Putamen (tissue), 1 donor: ENCODE results near the gene CEP85.
"Not testable (repeated sequence)": the region's sequence is repeated elsewhere in the genome, so short reads cannot be mapped to it uniquely, and the experiment has no call there.

Source experiments
- DNase-seq: peaks from one replicate; pipeline ENCODE4 v3.0.0-alpha.2; 2016; ENCODE audit warnings: low spot score

Gene CEP85

DNA sequence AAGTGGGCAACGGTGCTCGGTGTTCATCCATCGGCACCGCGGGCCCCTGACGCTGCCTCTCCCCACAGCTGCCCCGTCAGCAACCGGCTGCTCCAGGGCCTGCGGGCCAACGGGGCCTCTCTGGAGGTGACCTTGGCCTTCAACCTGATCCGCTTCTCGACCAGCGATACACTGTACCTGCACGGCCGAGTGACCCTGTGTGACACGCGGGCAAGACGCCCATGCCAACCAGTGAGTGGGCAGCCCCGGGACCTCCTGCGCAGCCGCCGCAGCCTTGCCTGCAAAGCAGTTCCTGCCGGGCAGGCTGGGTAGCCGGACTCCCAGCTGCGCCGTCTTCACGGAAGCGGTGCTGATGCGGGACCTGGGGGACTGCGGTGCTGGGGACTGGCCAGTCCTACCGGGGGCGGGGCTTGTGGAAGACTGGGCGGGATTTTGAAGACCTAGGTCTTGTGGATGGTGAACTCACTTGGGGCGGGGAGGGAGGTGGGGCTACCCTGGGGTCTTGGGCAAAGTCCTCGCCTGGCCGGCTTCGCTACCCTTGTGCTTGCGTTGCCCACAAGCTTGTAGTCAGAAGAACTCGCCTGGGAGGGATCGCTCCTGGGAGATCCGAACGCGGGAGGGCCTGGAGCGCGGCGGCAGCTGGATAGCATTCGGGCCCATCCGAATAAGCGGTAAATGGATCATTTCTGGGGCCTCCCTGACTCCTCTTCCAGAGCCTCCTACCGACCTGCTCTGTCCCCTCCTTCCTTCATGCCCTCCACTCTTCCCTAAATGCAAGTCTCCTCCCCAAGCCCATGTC lies 8.8 kb upstream of the CEP85 start:
- no peak for DNase-seq

DNA sequence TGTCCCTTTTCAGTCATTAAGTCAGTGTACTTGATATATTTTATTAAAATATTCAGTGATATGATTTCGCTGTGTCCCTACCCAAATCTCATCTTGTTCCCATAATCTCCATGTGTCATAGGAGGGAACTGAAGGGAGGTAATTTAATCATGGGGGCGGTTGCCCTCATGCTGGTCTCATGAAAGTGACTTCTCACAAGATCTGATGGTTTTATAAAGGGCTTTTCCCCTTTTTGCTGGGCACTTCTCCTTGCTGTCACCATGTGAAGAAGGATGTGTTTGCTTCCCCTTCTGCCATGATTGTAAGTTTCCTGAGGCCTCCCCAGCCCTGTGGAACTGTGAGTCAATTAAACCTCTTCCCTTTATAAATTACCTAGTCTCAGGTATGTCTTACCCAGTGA lies 3.3 kb upstream of the CEP85 start:
- DNase-seq, result not testable (repeated sequence)

DNA sequence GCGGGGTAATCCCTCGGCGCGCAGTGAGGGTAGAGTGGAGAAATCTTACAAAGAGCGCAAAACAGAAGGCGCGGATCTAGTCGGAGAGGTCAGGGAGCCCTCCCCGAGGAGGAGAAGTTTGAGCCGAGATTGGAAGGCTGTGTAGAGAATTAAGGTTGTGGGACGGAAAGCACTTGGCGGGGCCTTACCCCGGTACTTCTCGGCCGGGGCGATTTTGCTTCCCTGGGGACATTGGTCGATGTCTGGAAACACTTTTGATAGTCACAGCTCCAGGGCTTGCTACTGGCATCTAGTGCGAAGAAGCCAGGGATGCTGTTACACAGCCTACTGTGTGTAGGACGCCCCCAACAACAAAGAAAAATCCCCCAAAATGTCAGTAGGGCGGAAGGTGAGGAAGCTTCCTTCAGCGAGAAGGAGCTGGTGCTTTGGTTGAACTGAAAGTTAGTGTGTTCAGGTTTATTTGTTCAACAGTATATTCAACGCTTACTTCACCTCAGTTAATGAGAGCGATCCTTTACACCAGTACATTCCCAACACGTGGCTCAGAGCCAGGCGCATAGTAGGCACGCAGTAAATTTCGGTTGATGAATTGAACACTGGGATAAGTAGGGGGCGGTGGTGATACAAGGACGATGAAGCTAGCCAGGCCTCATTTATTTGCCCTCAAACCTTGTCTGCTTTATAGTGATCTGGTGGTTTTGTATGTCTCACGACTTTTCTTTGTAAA lies 807 bp downstream of the CEP85 start:
- DNase-seq, result no peak

DNA sequence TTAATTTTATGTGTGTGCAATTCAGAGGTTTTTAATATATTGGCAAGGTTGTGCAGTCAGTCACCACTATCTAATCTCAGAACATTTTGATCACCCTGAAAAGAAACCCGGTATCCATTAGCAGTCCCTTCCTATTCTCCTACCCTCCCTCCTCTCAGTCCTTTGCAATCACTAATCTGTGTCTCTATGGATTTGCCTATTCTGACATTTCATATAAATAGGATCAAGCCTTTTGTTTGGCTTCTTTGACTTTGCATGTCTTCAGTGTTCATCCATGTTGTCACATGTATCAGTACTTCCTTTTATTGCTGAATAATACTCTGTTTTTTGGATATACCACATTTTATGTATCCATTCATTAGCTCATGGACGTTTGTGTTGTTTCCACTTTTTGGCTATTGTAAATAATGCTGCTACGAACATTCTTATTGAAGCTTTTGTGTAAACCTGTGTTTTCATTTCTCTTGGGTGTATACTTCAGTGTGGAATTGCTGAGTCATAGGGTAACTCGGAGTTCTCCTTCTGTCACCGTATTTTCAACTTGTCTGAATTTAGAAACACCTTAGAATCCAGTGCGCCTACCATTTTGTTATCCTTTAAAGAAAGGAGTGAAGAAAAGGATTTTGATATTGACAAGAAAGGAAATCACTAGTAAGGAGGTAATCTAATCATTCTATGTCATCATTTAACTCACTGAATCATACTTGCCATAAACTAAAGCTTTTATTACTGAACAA lies 3.4 kb downstream of the CEP85 start:
- DNase-seq, result peak; percentile 45

DNA sequence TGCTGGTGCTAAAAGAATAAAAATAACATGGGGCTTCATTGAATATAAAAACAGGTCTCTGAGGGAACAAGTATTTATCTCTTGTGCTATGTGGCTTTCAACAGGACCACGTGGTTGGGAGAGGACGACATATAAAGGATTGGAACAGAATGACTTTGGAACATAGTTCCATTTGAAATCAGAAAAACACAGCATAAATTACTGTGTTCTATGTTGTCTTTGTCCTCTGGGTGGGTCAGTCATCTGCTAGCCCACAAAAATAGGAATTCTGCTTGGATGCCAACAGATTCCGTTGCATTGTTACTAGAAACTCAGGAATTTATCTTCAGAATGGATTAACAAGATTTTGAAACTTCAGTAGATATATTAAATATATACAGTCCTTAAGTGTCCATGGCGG lies 5.9 kb downstream of the CEP85 start:
- peak; percentile 65 for DNase-seq

DNA sequence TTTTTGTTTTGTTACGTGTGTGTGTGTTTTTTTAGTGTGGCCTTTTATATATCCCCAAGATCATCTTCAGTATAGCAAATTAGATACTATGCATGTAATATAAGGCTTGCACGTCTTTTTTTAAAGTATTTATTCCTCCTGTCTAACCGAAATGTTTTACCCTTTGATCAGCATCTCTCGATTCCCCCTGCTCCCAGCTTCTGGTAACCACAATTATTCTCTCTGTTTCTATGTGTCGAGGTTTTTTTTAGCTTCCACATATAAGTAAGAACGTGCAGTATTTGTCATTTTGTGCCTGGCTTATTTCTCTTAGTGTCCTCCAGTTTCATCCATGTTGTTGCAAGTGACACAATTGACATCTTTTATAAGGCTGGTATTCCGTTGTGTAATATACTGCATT lies 18.7 kb downstream of the CEP85 start:
- DNase-seq, result no peak

DNA sequence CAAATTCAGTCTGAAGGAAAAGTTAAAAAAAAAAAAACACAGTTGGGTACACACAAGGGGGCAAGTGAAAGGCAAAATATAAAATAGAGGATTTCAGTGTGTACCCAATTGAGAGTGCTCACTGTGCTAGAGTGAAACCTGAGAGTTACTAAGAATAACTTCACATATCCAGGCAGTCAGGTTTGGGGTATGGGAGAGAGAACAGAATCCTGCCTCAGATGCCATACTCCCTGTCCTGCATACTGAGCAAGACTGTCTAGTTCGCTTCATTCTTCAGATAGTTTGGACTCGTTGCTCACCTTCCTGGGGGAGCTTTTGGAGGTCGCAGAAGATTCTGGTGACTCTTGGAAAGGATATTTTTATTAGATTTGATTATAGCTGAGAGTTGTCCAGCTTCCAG lies 20.4 kb downstream of the CEP85 start:
- DNase-seq, result no peak

DNA sequence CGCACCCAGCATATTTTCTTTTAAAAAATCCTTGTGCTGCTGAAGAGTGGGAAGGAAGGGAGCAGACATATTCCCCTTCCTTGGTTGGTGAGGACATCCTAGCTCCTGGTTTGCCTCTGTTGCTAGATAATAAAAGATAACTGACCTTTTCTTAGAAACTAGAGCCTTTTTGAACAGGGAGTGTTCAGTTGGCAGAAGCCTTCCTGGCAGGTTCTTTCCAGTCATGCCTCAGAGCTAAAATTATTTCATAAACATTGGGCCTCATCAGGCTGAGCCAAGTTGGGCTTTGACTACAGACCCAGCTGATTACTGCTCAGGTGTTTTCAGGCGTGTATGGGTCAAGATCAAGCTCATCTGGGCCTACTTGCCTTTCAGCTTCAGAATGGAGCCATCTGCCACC lies 23.2 kb downstream of the CEP85 start:
- no peak for DNase-seq

DNA sequence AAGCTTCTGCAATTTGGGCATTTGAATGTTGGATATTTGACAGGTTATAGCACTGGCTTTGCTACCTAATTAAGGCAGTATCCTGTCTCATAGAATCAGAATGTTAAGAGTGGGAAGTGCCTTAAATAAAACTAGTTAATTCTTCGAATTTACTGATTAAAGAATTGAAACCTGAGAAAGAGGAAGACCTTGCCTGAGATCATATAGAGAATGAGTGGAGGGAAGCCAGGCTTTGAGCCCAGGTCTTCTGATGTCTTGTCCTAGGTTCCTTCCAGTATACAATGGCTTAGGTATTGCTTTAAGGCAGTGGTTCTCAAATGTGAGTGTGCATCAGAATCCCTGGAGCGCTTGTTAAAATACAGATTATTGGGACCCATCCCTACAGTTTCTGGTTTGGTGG lies 25.0 kb downstream of the CEP85 start:
- DNase-seq, result no peak

DNA sequence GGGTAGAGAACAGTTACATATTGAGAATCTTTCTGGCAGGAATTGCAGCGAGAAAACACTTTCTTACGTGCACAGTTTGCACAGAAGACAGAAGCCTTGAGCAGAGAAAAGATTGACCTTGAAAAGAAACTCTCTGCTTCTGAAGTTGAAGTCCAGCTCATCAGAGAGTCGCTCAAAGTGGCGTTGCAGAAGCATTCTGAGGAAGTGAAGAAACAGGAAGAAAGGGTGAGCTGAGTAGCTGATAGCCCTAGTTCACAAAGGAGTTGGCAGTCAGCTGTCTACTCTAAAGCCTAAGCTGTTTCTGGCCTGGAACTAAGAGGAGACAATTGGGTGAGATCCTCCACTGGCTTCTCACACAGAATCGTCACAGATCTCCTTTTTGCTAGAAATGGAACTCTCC lies 25.6 kb downstream of the CEP85 start:
- no peak for DNase-seq

DNA sequence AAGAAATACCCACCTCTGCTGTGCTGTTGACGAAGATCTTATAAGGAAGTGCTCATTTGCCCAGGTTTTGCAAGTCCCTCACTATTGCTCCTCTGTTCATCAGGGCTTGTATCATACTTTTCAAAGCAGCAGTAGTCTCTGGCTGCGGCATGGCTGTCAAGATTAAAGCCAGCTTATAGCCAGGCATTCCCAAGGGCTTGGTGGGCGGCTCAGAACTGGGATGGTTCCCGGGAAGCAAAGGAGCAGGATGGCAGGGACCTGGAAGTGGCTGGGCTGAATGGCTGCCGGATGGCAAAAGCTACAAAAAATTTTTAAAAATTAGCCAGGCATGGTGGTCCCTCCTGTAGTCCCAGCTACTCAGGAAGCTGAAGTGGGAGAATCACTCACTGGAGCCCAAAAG lies 29.2 kb downstream of the CEP85 start:
- no peak for DNase-seq

DNA sequence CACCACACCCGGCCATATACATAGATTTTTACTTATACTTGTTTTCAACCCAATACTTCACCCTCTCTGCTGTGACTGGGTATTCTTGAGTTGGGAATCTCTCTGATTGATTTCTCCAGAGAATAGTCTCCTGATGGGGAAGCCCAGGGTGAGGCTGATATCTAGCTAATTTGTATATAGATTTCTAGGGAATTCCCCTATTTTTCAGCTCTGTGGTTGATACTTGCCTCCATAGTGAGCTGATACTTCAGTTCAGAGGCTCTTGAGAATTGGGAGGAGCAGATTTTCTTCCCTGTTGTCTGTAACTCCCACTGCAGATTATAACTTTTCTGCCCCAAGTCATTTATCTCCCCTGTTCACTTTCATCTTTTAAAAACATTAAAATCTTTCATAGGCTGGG lies 31.4 kb downstream of the CEP85 start:
- no peak for DNase-seq

DNA sequence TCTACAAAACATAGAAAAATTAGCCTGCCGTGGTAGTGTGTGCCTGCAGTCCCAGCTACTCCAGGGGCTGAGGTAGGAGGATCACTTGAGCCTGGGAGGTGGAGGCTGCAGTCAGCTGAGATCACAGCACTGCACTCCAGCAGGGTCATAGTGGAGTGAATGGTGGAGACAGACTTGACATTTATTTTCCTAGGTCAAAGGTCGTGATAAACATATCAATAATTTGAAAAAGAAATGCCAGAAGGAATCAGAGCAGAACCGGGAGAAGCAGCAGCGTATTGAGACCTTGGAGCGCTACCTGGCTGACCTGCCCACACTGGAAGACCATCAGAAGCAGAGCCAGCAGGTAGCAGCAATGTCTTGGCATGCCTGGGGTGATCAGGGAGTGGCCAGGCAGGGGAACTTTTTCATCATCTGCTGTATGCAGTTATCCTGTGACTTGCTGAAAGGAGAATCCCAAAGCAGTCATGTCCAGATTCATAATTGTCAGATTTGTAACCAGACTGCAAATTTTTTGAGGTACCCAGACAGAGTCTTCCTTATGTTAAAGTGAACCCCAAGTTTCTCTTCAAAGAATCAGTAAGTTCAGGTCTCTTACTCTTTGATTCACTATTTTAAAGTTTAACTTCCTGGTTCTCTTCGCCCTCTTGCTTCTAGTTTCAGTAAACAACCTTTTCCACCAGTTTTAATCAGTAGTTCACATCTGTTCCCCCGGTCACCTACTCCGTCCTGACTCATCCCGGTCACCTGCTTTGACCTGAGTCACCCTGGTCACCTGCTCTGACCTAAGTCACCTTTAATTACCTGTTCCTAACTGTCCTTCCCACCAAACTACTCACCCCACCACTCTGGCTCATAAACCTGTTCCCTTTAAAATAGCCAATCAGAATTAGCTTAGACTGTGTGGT lies 34.5 kb downstream of the CEP85 start:
- no peak for DNase-seq

DNA sequence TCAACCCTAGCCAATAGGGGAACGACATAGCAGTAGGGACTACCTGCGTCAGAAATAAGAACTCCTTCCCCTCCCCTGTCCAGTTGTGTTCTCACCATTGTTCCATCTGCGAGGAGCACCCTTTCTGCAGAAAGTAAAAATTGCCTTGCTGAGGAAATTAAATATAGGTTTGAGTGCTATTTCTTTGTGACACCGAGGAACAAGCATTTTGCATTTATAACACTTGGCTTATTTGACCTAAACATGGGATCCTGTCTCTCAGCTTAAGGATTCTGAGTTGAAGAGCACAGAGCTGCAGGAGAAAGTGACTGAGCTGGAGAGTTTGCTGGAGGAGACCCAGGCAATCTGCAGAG lies 35.2 kb downstream of the CEP85 start:
- DNase-seq, result no peak

DNA sequence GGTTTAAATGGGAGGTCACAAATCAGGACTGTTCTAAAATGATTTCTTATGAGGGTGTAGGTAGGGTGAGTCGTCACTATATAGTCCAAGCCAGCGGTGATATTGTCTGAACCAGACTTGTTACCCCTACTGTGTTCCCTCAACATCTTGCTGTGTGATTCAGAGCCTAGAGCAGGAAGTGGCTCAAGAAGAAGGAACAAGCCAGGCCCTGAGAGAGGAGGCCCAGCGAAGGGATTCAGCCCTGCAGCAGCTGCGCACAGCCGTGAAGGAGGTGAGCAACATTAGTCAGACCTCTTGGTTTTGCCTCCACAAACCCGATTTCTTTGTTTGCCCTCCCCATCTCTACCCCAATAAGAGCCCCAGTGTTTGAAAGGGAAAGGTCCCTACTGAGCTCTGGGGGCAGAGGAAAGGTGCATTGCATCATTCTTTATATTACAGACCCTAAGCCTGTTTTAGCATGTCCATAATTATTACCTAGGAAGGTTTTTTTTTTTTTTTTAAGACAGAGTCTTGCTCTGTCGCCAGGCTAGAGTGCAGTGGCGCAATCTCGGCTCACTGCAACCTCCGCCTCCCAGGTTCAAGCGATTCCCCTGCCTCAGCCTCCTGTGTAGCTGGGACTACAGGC lies 40.9 kb downstream of the CEP85 start:
- no peak for DNase-seq

DNA sequence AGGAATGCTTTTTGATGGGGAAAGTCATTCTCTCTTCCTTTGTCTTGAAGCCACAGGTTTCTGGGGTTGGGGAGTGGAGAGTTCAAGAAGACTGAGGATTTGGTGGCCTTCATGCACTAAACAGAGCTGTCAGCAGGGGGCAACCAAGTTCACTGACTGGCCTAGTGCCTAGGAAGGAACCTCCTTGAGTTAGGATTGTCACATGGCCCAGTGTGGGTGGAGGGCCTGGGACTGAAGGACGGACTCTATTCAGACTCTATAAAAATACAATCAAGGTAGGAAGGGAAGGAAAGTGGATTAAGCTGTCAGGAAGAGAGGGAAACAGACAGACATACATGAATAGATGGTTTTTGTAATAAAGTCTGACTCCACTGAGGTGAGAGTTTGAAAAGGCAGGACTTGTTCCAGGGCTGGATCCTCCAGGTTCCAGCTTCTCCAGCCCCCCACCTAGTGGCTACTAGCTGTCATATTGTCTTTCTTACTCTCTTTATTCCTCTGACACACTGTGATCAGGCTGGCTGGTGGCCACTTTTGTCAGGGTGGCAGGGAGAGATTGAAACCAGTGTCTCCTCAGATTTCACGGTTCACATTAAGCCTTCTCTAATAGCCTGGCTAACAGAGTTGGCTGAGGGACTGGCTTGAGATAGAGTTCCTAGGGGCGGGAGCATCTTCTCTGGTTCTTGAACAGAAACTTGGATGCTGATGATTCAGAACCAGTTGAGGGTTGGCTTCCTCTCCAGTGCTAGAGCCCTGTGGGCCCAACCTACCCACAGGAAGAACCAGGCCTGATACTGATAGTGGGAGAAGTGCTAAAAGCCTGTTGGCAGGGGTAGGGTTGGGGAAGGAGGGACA lies 41.8 kb downstream of the CEP85 start:
- DNase-seq, result peak; percentile 75

DNA sequence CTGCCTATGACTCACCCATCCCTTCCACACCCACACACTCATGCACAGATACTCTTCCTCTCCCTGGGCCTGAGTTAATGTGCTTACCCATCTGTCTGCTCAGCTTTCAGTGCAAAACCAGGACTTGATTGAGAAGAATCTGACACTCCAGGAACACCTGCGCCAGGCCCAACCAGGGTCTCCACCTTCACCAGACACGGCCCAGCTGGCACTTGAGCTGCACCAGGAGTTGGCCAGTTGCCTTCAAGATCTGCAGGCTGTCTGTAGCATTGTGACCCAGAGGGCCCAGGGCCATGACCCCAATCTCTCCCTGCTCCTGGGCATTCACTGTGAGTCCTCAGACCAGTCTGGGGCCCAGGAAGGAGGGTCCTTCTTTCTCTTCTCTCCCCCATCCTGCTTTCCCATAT lies 42.4 kb downstream of the CEP85 start:
- no peak for DNase-seq

DNA sequence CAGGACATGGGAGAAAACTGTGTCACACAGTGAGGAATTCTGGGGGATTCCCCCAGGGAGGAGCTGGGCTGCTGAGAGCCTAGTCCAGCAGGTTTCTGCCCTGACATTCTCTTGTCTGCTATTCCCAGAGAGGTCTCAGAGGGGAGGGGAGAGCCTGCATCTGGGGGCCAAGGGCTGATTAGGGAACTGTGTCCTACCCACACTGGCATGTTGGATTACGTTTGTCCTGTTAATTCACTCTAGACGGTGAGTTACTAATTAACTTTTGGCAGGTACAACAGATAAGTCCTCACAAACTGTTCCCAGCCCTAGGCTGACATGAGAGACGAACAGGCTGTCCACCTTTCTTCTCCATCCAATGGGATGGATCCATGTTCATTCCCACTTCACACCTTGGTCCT lies 43.3 kb downstream of the CEP85 start:
- DNase-seq, result no peak

DNA sequence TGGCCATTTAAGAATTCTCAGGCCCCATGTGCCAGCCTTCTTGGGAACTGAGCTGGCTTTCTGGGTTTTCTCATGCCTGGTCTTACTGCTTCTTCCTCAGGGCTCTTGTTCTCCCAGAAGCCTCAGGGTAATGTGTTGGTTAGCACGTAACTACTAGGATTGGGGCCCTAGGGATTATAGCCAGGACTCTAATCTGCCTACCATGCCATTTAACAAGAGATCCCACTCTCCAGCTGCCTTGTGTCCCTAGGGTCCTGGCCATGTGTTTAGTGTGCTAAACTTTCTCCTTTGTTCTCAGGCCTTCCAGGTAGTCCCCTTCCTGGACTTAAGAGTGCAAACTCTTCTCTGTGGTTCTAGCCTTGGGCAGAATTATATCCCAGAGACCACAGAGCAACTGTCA lies 43.7 kb downstream of the CEP85 start:
- no peak for DNase-seq

DNA sequence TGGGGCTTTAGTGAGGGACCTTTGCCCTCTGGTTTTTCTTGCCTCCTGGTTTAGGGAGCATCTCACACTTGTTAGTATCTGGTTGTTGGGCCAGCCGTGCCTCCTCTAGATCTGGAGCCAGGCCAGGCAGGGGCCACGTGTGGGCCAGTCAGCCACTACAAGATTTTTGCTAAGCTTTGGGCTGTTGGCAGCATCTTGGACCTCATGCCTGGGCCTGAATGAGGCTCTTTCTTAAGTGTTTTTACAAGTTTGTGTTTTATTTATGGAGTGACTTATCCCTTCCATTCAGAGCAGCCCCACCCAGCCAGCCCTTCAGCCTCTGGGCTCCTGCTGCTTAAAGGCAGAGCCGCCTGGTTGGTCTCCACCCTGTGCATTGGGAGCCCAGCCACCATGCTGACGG lies 44.3 kb downstream of the CEP85 start:
- no peak for DNase-seq
